Tibial artery (tissue), 4 donors: ENCODE measurements around the gene CDC20.

ENCODE experiments used
- DNase-seq, 2 donors: peaks; one replicate each; pipeline ENCODE4 v3.0.0-alpha.2; 2019
- H3K27ac ChIP-seq, 2 donors: fragments of 200-600 bp; sonication (generic) in 1 of 2; 1 replicate in 1 of 2; 2 replicates in 1 of 2; pipeline ENCODE4 v1.5.1; 2018 to 2019; ENCODE audit warnings: mild to moderate bottlenecking in 1 of 2
- H3K27me3 ChIP-seq, 2 donors: fragments of 200-600 bp; sonication (generic) in 1 of 2; one replicate each; pipeline versions ENCODE4 v1.5.1 to v1.6.0; 2016 to 2019
- H3K36me3 ChIP-seq, 3 donors: fragments of 200-600 bp; sonication (generic) in 2 of 3; one replicate each; pipeline ENCODE4 v1.5.1; 2016 to 2019; ENCODE audit warnings: mild to moderate bottlenecking in 2 of 3
- H3K4me1 ChIP-seq, 4 donors: fragments of 200-600 bp; sonication (generic) in 2 of 4; 1 replicate in 3 of 4; 2 replicates in 1 of 4; pipeline ENCODE4 v1.5.1; 2016 to 2019
- H3K4me3 ChIP-seq, 2 donors: fragments of 200-600 bp; sonication (generic) in 1 of 2; 1 replicate in 1 of 2; 2 replicates in 1 of 2; pipeline ENCODE4 v1.5.1; 2018 to 2019; ENCODE audit warnings: mild to moderate bottlenecking in 2 of 2
- H3K9me3 ChIP-seq, 3 donors: fragments of 200-600 bp; sonication (generic) in 1 of 3; one replicate each; pipeline ENCODE4 v1.5.1; 2016 to 2019
- intact Hi-C: fragments of 100-400 bp; cut with DNase I; formaldehyde crosslinking; loops from one replicate; pipeline ENCODE4 v1.15.0; 2023; ENCODE audit warnings: low total_unique reads
- TF ChIP-seq, protein P1 (sequence below), 2 experiments: fragments of 200-600 bp in 1 of 2; fragments of 450-650 bp in 1 of 2; IDR thresholded peaks; one replicate each; pipeline ENCODE4 v1.5.1; 2017 to 2019; ENCODE audit warnings: antibody characterized with exemption in 2 of 2, mild to moderate bottlenecking in 1 of 2, moderate library complexity in 1 of 2

CDC20 gene

DNA sequence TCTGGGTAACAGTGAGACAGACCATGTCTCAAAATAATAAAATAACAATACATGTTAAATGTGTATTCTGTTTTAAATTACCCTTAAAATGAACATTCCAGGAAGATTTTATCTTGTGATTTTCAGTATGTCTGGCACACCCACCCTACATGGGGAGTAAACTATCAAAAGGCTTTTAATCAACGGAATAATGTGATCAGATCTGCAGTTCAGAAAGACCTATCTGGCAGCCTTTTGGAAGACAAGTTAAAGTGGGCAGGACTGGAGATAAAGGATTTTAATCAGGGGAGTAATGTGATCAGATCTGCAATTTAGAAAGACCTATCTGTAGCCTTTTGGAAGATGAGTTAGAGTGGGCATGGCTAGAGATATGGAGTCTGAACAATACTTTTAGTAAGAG is 20.7 kb downstream of the CDC20 start:
- H3K4me3 ChIP-seq, result no peak overlapping the region
- intact Hi-C loops, result no loop called here
- no peaks in the 10 kb centered on the region for H3K9me3 ChIP-seq
- no peak for DNase-seq
- H3K4me1 ChIP-seq, result no peaks in the 10 kb centered on the region
- no peak overlapping the region for H3K27ac ChIP-seq
- TF ChIP-seq, protein P1, sequence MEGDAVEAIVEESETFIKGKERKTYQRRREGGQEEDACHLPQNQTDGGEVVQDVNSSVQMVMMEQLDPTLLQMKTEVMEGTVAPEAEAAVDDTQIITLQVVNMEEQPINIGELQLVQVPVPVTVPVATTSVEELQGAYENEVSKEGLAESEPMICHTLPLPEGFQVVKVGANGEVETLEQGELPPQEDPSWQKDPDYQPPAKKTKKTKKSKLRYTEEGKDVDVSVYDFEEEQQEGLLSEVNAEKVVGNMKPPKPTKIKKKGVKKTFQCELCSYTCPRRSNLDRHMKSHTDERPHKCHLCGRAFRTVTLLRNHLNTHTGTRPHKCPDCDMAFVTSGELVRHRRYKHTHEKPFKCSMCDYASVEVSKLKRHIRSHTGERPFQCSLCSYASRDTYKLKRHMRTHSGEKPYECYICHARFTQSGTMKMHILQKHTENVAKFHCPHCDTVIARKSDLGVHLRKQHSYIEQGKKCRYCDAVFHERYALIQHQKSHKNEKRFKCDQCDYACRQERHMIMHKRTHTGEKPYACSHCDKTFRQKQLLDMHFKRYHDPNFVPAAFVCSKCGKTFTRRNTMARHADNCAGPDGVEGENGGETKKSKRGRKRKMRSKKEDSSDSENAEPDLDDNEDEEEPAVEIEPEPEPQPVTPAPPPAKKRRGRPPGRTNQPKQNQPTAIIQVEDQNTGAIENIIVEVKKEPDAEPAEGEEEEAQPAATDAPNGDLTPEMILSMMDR (IDR thresholded peaks at IDR 0.05), result no peak
- peaks cover 12 to 55% (median 33%) of the 10 kb centered on the region in 3 donors for H3K36me3 ChIP-seq
- no peaks in the 10 kb centered on the region for H3K27me3 ChIP-seq

GRCh38 chr1:43381612-43382011 is 22.8 kb downstream of the CDC20 start:
- Histone ChIP-seq H3K27me3 (no peaks in the 10 kb centered on the region), H3K9me3 (no peaks in the 10 kb centered on the region), H3K4me3 (no peak overlapping the region), H3K4me1 (no peaks in the 10 kb centered on the region), H3K27ac (no peak overlapping the region), H3K36me3 (peaks cover 33 to 77% (median 51%) of the 10 kb centered on the region in 3 donors)
- DNase-seq, result peak in 1 of 2 donors; percentile 36
- TF ChIP-seq, protein P1 (IDR thresholded peaks at IDR 0.05), result no peak
- intact Hi-C loops, result loop anchor here (10.0 kb wide), 1 partner anchor 157 kb away; no protein-coding TSS in a partner anchor

DNA sequence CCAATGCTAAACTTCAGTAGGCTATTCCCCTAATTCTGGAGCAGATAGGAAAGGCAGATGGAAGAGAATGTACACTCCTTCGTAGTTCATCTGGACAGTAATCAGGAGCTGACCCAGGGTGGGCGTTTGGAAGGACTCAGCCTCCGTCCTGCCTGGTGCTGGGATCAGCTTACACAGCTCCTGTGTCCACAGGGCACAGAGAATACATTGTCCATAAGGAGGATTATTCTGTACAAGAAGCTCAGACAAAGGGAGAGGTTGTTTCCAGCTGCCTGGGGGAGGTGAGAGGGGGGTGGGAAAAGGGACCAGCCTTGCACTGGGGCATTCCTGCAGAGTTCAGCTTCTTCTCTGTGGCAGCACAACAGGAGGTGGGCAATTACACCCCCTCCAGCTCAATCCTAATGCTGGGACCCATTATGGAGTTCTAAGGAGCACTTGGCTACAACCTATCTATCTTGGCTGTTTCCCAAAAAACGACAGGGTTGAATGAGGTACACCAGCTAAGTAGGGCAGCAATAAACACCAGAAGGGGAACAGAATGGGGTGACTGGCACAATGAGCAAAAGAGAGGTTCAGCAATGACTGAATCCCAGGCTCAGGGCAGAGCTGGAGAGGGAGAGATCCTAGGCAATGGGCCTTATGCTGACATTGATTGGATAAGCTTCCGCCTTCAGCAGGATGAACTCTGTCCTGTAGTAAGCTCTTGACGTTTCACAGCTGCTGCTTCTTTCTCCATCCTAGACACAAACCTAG is 23.4 kb downstream of the CDC20 start:
- H3K36me3 ChIP-seq, result peaks cover 39 to 83% (median 57%) of the 10 kb centered on the region in 3 donors
- no peaks in the 10 kb centered on the region for H3K27me3 ChIP-seq
- H3K4me1 ChIP-seq, result peaks cover 0 to 1% (median 0%) of the 10 kb centered on the region in 4 donors
- no peak for DNase-seq
- TF ChIP-seq, protein P1 (IDR thresholded peaks at IDR 0.05), result no peak
- intact Hi-C loops, result loop anchor here (10.0 kb wide), 1 partner anchor 157 kb away; no protein-coding TSS in a partner anchor
- H3K27ac ChIP-seq, result no peak overlapping the region
- H3K9me3 ChIP-seq, result no peaks in the 10 kb centered on the region
- no peak overlapping the region for H3K4me3 ChIP-seq

GRCh38 chr1:43383449-43383848 is 24.7 kb downstream of the CDC20 start:
- Histone ChIP-seq H3K36me3 (peaks cover 44 to 83% (median 59%) of the 10 kb centered on the region in 3 donors), H3K9me3 (no peaks in the 10 kb centered on the region), H3K4me1 (peaks cover 0 to 14% (median 9%) of the 10 kb centered on the region in 4 donors), H3K4me3 (no peak overlapping the region), H3K27me3 (no peaks in the 10 kb centered on the region), H3K27ac (no peak overlapping the region)
- no peak for DNase-seq
- TF ChIP-seq, protein P1 (IDR thresholded peaks at IDR 0.05), result no peak
- intact Hi-C loops, result loop anchor here (10.0 kb wide), 1 partner anchor 159 kb away; no protein-coding TSS in a partner anchor

DNA sequence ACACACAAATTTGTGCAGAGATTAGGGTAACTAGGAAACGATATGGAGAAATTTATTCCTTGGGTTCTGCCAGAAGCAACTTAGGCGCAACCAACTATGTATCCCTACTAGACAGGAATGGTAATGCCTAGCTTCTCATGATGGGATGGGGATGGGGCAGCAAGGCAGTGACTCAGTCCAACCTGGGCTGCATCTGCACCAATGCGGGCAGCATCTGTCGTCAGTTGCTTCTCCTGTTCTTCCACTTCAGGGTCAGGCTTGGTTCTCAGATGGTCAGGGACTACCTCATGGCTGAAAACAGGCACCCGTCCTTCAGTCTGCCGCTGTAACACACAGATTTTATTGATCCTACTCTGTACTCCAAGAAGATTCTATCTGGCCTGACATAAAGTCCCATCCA is 27.9 kb downstream of the CDC20 start:
- no peak for DNase-seq
- Histone ChIP-seq H3K27me3 (no peaks in the 10 kb centered on the region), H3K36me3 (peaks cover 44 to 57% (median 56%) of the 10 kb centered on the region in 3 donors), H3K4me3 (no peak overlapping the region), H3K27ac (no peak overlapping the region), H3K9me3 (no peaks in the 10 kb centered on the region), H3K4me1 (peaks cover 0 to 33% (median 26%) of the 10 kb centered on the region in 4 donors)
- TF ChIP-seq, protein P1 (IDR thresholded peaks at IDR 0.05), result no peak
- intact Hi-C loops, result loop anchor here (5.0 to 10.0 kb wide), 2 partner anchors 34 to 162 kb away; no protein-coding TSS in a partner anchor
